ENCODE measurements around the gene GMPS.
A peak's percentile ranks its signal among the peaks of the same experiment; 100 is the strongest.
"Not testable (repeated sequence)": the region's sequence is repeated elsewhere in the genome, so short reads cannot be mapped to it uniquely, and the experiment has no call there.

GMPS gene

DNA sequence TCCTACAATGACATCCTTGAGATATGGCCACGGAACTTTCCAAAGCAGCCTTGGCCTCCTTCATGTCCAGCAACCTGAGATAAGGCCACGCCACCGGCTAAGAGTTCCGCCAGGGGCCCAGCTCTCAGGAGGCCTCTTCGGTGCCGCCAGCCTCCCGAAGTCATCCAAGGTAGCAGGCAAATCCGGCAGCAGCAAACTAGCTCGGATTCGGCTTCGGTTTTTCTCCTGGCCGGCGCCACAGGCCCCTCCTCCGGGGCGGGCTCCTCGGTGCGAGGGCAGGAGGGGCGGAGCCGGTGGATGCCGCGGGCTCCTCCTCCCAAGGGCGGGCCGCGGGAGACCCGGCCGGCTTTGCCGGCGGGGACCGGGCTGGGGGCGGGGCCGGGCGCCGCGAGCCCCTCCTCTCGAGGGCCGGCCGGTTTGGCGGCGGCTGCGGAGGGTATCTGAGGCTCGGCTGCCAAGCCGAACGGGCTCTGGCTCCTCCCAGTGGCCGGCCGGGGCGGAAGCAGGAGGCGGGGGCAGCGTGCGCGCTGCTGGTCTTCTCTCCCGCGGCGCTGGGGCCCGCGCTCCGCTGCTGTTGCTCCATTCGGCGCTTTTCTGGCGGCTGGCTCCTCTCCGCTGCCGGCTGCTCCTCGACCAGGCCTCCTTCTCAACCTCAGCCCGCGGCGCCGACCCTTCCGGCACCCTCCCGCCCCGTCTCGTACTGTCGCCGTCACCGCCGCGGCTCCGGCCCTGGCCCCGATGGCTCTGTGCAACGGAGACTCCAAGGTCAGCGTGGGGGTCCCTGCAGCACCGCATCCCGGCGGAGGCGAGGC is at the start of gene GMPS:
GMPS (plus strand) TSS at position 518 of the 812 bp plus-strand sequence; CDS start at position 739, 221 bp downstream.
- Histone ChIP-seq H3K27ac (ENCODE audit: low read depth in 2 of 2, low read length in 2 of 2) (peak within 1 kb of the TSS; percentile 90 to 92), H3K27me3 (ENCODE audit: control insufficient read depth in 2 of 2, insufficient read depth in 2 of 2, low read length in 2 of 2) (no peaks in the 10 kb centered on the region), H3K9ac (ENCODE audit: low read depth in 1 of 2, low read length in 2 of 2) (peak within 1 kb of the TSS; percentile 84 to 91), H3K4me3 (ENCODE audit: low read length in 2 of 2) (peak within 1 kb of the TSS; percentile 86 to 92), H3K36me3 (ENCODE audit: control insufficient read depth in 2 of 2, insufficient read depth in 2 of 2, low read length in 2 of 2) (no peaks in the 10 kb centered on the region), H3K9me3 (ENCODE audit: control insufficient read depth in 2 of 2, low read length in 2 of 2) (no peaks in the 10 kb centered on the region), H3K4me1 (ENCODE audit: control insufficient read depth in 2 of 2, insufficient read depth in 2 of 2, low read length in 2 of 2) (peaks cover 4 to 8% of the 10 kb centered on the region in 2 donors)

- H3K4me1 ChIP-seq (ENCODE audit: control insufficient read depth in 2 of 2, insufficient read depth in 2 of 2, low read length in 2 of 2); H3K4me3 ChIP-seq (ENCODE audit: low read length in 2 of 2); H3K27ac ChIP-seq (ENCODE audit: low read depth in 2 of 2, low read length in 2 of 2); H3K9ac ChIP-seq (ENCODE audit: low read depth in 1 of 2, low read length in 2 of 2); H3K27me3 ChIP-seq (ENCODE audit: control insufficient read depth in 2 of 2, insufficient read depth in 2 of 2, low read length in 2 of 2); H3K9me3 ChIP-seq (ENCODE audit: control insufficient read depth in 2 of 2, low read length in 2 of 2): not testable (repeated sequence)
- H3K36me3 ChIP-seq (ENCODE audit: control insufficient read depth in 2 of 2, insufficient read depth in 2 of 2, low read length in 2 of 2), result peaks cover 12 to 17% of the 10 kb centered on the region in 2 donors
Observed at GRCh38 chr3:155828490-155829098, 41.9 kb upstream of the GMPS start.

DNA sequence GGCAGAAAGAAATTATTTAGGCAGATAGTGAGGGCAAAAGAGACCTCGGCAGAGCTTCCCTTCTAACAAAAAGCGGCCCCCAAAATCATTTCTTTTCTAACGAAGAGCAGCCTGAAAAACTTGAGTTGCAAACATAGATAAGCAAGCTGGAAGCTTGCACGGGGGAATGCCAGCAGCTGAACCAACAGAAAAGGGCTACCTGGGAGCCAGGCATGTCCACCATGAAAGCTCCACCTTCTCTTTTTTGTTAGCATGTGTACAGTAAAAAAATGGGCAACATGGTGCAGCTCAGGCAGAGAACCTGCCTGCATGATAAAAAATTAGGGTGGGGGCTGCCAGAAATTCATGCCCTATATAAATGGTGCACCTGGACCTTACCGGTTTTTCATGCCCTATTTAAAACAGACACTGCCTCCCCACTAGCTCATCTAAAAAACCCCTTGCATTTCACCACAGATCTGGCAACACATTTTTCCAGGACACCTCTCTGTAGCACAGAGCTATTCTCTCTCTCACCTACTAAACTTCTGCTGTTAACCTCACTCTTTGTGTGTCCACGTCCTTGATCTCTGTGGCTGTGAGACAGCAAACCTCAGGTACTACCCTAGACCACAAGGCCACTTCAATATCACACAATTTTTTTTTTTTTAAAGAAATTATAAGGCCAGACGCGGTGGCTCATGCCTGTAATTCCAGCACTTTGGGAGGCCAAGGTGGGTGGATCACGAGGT is 34.9 kb upstream of the GMPS start:
- Histone ChIP-seq H3K36me3 (ENCODE audit: control insufficient read depth in 2 of 2, insufficient read depth in 2 of 2, low read length in 2 of 2) (peaks cover 3 to 5% of the 10 kb centered on the region in 2 donors), H3K27ac (ENCODE audit: low read depth in 2 of 2, low read length in 2 of 2) (no peak overlapping the region), H3K9me3 (ENCODE audit: control insufficient read depth in 2 of 2, low read length in 2 of 2) (no peaks in the 10 kb centered on the region), H3K27me3 (ENCODE audit: control insufficient read depth in 2 of 2, insufficient read depth in 2 of 2, low read length in 2 of 2) (no peaks in the 10 kb centered on the region), H3K9ac (ENCODE audit: low read depth in 1 of 2, low read length in 2 of 2) (no peak overlapping the region), H3K4me3 (ENCODE audit: low read length in 2 of 2) (no peak overlapping the region), H3K4me1 (ENCODE audit: control insufficient read depth in 2 of 2, insufficient read depth in 2 of 2, low read length in 2 of 2) (no peaks in the 10 kb centered on the region)

DNA sequence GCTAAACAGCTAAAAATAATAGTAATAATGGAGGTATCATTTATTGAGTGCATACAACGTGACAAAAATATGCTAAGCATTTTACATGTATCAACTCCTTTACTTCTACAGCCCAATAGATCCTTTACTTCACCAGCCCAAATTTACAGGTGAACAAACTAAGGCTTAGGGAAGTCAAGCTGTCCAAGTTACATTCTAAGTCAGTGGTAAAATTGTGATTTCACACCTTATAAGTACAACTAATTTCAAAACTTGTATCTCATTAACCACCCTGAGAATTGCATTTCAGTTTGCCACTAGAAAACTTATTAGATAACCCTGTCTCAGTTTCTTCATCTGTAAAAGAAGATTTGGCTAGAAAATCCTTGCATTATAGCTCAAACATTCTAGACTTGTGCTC is 26.9 kb upstream of the GMPS start:
- Histone ChIP-seq H3K4me1 (ENCODE audit: control insufficient read depth in 2 of 2, insufficient read depth in 2 of 2, low read length in 2 of 2) (no peaks in the 10 kb centered on the region), H3K27me3 (ENCODE audit: control insufficient read depth in 2 of 2, insufficient read depth in 2 of 2, low read length in 2 of 2) (no peaks in the 10 kb centered on the region), H3K9me3 (ENCODE audit: control insufficient read depth in 2 of 2, low read length in 2 of 2) (no peaks in the 10 kb centered on the region), H3K4me3 (ENCODE audit: low read length in 2 of 2) (no peak overlapping the region), H3K36me3 (ENCODE audit: control insufficient read depth in 2 of 2, insufficient read depth in 2 of 2, low read length in 2 of 2) (no peaks in the 10 kb centered on the region), H3K27ac (ENCODE audit: low read depth in 2 of 2, low read length in 2 of 2) (no peak overlapping the region), H3K9ac (ENCODE audit: low read depth in 1 of 2, low read length in 2 of 2) (no peak overlapping the region)

- no peaks in the 10 kb centered on the region for H3K27me3 ChIP-seq (ENCODE audit: control insufficient read depth in 2 of 2, insufficient read depth in 2 of 2, low read length in 2 of 2)
- peaks cover 2 to 4% of the 10 kb centered on the region in 2 donors for H3K4me1 ChIP-seq (ENCODE audit: control insufficient read depth in 2 of 2, insufficient read depth in 2 of 2, low read length in 2 of 2)
- no peak overlapping the region for H3K9ac ChIP-seq (ENCODE audit: low read depth in 1 of 2, low read length in 2 of 2)
- H3K9me3 ChIP-seq (ENCODE audit: control insufficient read depth in 2 of 2, low read length in 2 of 2), result no peaks in the 10 kb centered on the region
- H3K27ac ChIP-seq (ENCODE audit: low read depth in 2 of 2, low read length in 2 of 2), result no peak overlapping the region
- H3K36me3 ChIP-seq (ENCODE audit: control insufficient read depth in 2 of 2, insufficient read depth in 2 of 2, low read length in 2 of 2), result no peaks in the 10 kb centered on the region
- H3K4me3 ChIP-seq (ENCODE audit: low read length in 2 of 2), result no peak overlapping the region
Observed at GRCh38 chr3:155846119-155846518, 24.3 kb upstream of the GMPS start.

GRCh38 chr3:155847993-155848392 is 22.5 kb upstream of the GMPS start:
- no peak overlapping the region for H3K4me3 ChIP-seq (ENCODE audit: low read length in 2 of 2)
- H3K9me3 ChIP-seq (ENCODE audit: control insufficient read depth in 2 of 2, low read length in 2 of 2), result no peaks in the 10 kb centered on the region
- no peaks in the 10 kb centered on the region for H3K36me3 ChIP-seq (ENCODE audit: control insufficient read depth in 2 of 2, insufficient read depth in 2 of 2, low read length in 2 of 2)
- peaks cover 7 to 18% of the 10 kb centered on the region in 2 donors for H3K4me1 ChIP-seq (ENCODE audit: control insufficient read depth in 2 of 2, insufficient read depth in 2 of 2, low read length in 2 of 2)
- no peak overlapping the region for H3K27ac ChIP-seq (ENCODE audit: low read depth in 2 of 2, low read length in 2 of 2)
- no peak overlapping the region for H3K9ac ChIP-seq (ENCODE audit: low read depth in 1 of 2, low read length in 2 of 2)
- H3K27me3 ChIP-seq (ENCODE audit: control insufficient read depth in 2 of 2, insufficient read depth in 2 of 2, low read length in 2 of 2), result no peaks in the 10 kb centered on the region

DNA sequence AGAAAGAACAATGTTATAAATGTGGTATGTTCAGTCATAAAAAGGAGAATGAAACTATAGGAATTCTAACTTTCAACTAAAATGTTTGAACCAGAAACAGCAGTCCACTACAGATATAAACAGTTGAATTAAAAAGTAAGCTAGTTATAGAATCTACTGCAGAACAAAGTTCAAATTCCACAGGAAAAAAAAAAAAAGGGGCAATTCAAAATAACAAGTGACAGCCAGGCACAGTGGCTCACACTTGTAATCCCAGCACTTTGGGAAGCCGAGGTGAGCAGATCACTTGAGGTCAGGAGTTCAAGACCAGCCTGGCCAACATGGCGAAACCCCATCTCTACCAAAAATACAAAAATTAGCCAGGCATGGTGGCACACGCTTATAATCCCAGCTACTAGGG is 21.0 kb upstream of the GMPS start:
- not testable (repeated sequence) for H3K9me3 ChIP-seq (ENCODE audit: control insufficient read depth in 2 of 2, low read length in 2 of 2); H3K4me3 ChIP-seq (ENCODE audit: low read length in 2 of 2); H3K36me3 ChIP-seq (ENCODE audit: control insufficient read depth in 2 of 2, insufficient read depth in 2 of 2, low read length in 2 of 2); H3K27me3 ChIP-seq (ENCODE audit: control insufficient read depth in 2 of 2, insufficient read depth in 2 of 2, low read length in 2 of 2); H3K9ac ChIP-seq (ENCODE audit: low read depth in 1 of 2, low read length in 2 of 2); H3K27ac ChIP-seq (ENCODE audit: low read depth in 2 of 2, low read length in 2 of 2)
- peaks cover 12 to 23% of the 10 kb centered on the region in 2 donors for H3K4me1 ChIP-seq (ENCODE audit: control insufficient read depth in 2 of 2, insufficient read depth in 2 of 2, low read length in 2 of 2)

DNA sequence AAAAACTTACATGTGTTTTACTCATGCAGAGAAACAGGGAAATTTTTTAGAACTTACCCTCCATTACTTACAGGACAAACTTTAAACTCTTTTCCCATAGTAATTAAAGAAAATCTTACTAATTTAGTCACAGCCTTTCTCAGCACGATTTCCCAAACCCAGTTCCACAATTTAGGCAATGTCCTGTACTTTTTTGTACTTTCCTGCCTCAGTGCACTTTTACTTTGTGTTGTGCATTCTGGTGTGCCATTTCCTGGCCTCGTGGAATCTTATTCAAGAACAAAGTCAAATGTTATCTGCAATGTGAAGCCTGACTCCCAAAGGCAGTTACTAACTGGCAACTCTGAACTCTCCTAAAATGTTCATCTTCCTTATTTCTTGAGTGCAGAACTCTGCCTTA is 18.1 kb upstream of the GMPS start:
- H3K4me1 ChIP-seq (ENCODE audit: control insufficient read depth in 2 of 2, insufficient read depth in 2 of 2, low read length in 2 of 2), result peaks cover 14 to 25% of the 10 kb centered on the region in 2 donors
- H3K27ac ChIP-seq (ENCODE audit: low read depth in 2 of 2, low read length in 2 of 2), result no peak overlapping the region

GRCh38 chr3:155853214-155854140 is 17.0 kb upstream of the GMPS start:
- peak overlapping the region; percentile 92 to 95 for H3K9ac ChIP-seq (ENCODE audit: low read depth in 1 of 2, low read length in 2 of 2)
- peak overlapping the region; percentile 99 for H3K27ac ChIP-seq (ENCODE audit: low read depth in 2 of 2, low read length in 2 of 2)
- peaks cover 14 to 25% of the 10 kb centered on the region in 2 donors for H3K4me1 ChIP-seq (ENCODE audit: control insufficient read depth in 2 of 2, insufficient read depth in 2 of 2, low read length in 2 of 2)
- H3K27me3 ChIP-seq (ENCODE audit: control insufficient read depth in 2 of 2, insufficient read depth in 2 of 2, low read length in 2 of 2), result no peaks in the 10 kb centered on the region
- H3K36me3 ChIP-seq (ENCODE audit: control insufficient read depth in 2 of 2, insufficient read depth in 2 of 2, low read length in 2 of 2), result no peaks in the 10 kb centered on the region
- H3K4me3 ChIP-seq (ENCODE audit: low read length in 2 of 2), result peak overlapping the region; percentile 96
- no peaks in the 10 kb centered on the region for H3K9me3 ChIP-seq (ENCODE audit: control insufficient read depth in 2 of 2, low read length in 2 of 2)

More for the DNA sequence above, 18.1 kb upstream of the GMPS start:
- peak overlapping the region; percentile 92 to 95 for H3K9ac ChIP-seq (ENCODE audit: low read depth in 1 of 2, low read length in 2 of 2)
- no peaks in the 10 kb centered on the region for H3K9me3 ChIP-seq (ENCODE audit: control insufficient read depth in 2 of 2, low read length in 2 of 2)
- H3K36me3 ChIP-seq (ENCODE audit: control insufficient read depth in 2 of 2, insufficient read depth in 2 of 2, low read length in 2 of 2), result no peaks in the 10 kb centered on the region
- H3K27me3 ChIP-seq (ENCODE audit: control insufficient read depth in 2 of 2, insufficient read depth in 2 of 2, low read length in 2 of 2), result no peaks in the 10 kb centered on the region
- H3K4me3 ChIP-seq (ENCODE audit: low read length in 2 of 2), result peak overlapping the region; percentile 96
